ENCODE results near the gene VWA3A. TPM values are rescaled to one million over a fixed set of nuclear protein-coding genes. Genes with fewer than 3 reads are reported as not detected.

Gene VWA3A
- total RNA-seq, 2 experiments from 2014 or later, result 0.27 to 0.47 TPM

GRCh38 chr16:22191532-22192260 is 99.4 kb downstream of the VWA3A start:
- ATAC-seq (ENCODE audit: poor library complexity) (no peak), DNase-seq (peak in 9 of 14 experiments; percentile 28 to 81 (median 46))
- CTCF ChIA-PET, result interaction anchor here (1.4 to 6.5 kb wide), 4 partner anchors 13 to 114 kb away, joined by 3 to 33 read pairs (median 12); partner anchors contain the start of genes EEF2K and POLR3E
- intact Hi-C loops (cut with DNase I, micrococcal nuclease), result loop anchor here (1.0 to 5.0 kb wide), 3 partner anchors 106 to 669 kb away; partner anchors contain the start of gene POLR3E (in 1 of the 2)
- Mint-ChIP-seq H3K27me3 (peaks cover 7% of the 10 kb centered on the region), H3K9me3 (peaks cover 13% of the 10 kb centered on the region), H3K4me3 (peak overlapping the region; percentile 83), H3K36me3 (ENCODE audit: low read depth) (peaks cover 27% of the 10 kb centered on the region), H3K4me1 (ENCODE audit: low read depth) (peaks cover 68% of the 10 kb centered on the region), H3K27ac (peak overlapping the region; percentile 96)
- TF ChIP-seq, protein P1, sequence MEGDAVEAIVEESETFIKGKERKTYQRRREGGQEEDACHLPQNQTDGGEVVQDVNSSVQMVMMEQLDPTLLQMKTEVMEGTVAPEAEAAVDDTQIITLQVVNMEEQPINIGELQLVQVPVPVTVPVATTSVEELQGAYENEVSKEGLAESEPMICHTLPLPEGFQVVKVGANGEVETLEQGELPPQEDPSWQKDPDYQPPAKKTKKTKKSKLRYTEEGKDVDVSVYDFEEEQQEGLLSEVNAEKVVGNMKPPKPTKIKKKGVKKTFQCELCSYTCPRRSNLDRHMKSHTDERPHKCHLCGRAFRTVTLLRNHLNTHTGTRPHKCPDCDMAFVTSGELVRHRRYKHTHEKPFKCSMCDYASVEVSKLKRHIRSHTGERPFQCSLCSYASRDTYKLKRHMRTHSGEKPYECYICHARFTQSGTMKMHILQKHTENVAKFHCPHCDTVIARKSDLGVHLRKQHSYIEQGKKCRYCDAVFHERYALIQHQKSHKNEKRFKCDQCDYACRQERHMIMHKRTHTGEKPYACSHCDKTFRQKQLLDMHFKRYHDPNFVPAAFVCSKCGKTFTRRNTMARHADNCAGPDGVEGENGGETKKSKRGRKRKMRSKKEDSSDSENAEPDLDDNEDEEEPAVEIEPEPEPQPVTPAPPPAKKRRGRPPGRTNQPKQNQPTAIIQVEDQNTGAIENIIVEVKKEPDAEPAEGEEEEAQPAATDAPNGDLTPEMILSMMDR (IDR thresholded peaks at IDR 0.05), result no peak
- H3K27ac ChIP-seq (ENCODE audit: low read depth in 1 of 2, low read length in 2 of 2), result peak overlapping the region; percentile 99 to 100
- peaks cover 88% of the 10 kb centered on the region for H3K4me1 ChIP-seq (ENCODE audit: insufficient read depth, low read length)
- no peaks in the 10 kb centered on the region for H3K36me3 ChIP-seq (ENCODE audit: insufficient read depth, low read length)
- POLR2A ChIA-PET, result interaction anchor here (0.6 to 8.7 kb wide), 14 partner anchors 13 to 1291 kb away, joined by 3 to 157 read pairs (median 8); partner anchors contain the start of genes DCUN1D3, EEF2K, LYRM1 and METTL9
- no peaks in the 10 kb centered on the region for H3K27me3 ChIP-seq (ENCODE audit: control insufficient read depth in 1 of 2, insufficient read depth in 2 of 2, low read length in 2 of 2)
- H3K4me3 ChIP-seq (ENCODE audit: low read length), result peak overlapping the region; percentile 64
- peaks cover 0 to 6% of the 10 kb centered on the region in 2 experiments for H3K9me3 ChIP-seq (ENCODE audit: control insufficient read depth in 1 of 2, insufficient read depth in 1 of 2, low read length in 2 of 2)

DNA sequence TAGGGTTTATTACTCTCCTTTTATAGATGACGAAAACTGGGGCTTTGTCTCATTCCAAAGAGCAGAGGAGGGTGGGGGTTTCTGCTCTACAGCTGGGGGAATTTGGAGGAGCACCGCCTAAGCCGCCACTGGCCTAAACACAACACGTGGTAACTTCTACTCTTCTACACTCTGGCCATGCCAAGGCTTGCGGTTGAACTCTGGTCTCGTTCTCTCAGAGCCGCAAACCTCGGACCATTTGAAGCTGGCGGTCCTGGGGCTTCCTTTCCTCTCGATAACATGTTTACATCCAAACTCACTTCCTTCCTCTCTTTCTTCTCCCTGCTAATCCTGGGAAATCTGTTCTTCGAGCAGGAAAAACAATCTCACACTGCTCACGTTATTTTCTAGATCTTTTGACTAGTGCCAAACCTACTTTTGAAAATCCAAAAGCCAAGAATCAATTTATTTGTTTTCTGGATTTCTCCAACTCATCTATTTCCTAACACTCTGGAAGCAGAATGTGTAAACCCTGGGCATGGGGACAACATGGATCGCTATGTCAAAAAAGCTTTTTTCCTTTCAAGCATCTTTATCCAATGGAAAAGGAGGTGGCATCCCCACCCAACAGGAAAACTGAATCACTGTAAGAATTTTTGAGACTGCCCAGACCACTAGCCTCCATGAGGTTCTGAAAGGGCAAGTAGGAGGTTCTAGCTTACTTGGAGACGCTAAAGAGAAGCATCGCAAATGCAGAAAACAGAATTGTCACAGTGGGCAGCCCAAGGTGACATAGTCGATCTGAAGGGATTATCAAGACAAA is 100.1 kb downstream of the VWA3A start:
- Histone ChIP-seq H3K4me3 (ENCODE audit: low read length) (peak overlapping the region; percentile 64), H3K4me1 (ENCODE audit: insufficient read depth, low read length) (peaks cover 87% of the 10 kb centered on the region), H3K9me3 (ENCODE audit: control insufficient read depth in 1 of 2, insufficient read depth in 1 of 2, low read length in 2 of 2) (peaks cover 0 to 6% of the 10 kb centered on the region in 2 experiments), H3K36me3 (ENCODE audit: insufficient read depth, low read length) (no peaks in the 10 kb centered on the region), H3K27me3 (ENCODE audit: control insufficient read depth in 1 of 2, insufficient read depth in 2 of 2, low read length in 2 of 2) (no peaks in the 10 kb centered on the region), H3K27ac (ENCODE audit: low read depth in 1 of 2, low read length in 2 of 2) (peak overlapping the region; percentile 99 to 100)
- ATAC-seq (ENCODE audit: poor library complexity) (peak; percentile 12), DNase-seq (peak; percentile 40 to 96 (median 68))
- CTCF ChIA-PET, result interaction anchor here (1.4 to 6.5 kb wide), 4 partner anchors 12 to 115 kb away, joined by 3 to 33 read pairs (median 12); partner anchors contain the start of genes EEF2K and POLR3E
- TF ChIP-seq, protein P1 (IDR thresholded peaks at IDR 0.05), result no peak
- POLR2A ChIA-PET, result interaction anchor here (1.3 to 8.7 kb wide), 9 partner anchors 12 to 1292 kb away, joined by 5 to 157 read pairs (median 22); partner anchors contain the start of genes DCUN1D3, EEF2K, LYRM1 and MOSMO
- H3K27ac Mint-ChIP-seq, result peak overlapping the region; percentile 96
- H3K4me3 Mint-ChIP-seq, result peak overlapping the region; percentile 83
- H3K9me3 Mint-ChIP-seq, result peaks cover 13% of the 10 kb centered on the region
- intact Hi-C loops (cut with DNase I, micrococcal nuclease), result loop anchor here in 1 of 2 experiments (5.0 kb wide), 1 partner anchor 670 kb away; no protein-coding TSS in a partner anchor
- H3K27me3 Mint-ChIP-seq, result peaks cover 7% of the 10 kb centered on the region
- H3K4me1 Mint-ChIP-seq (ENCODE audit: low read depth), result peaks cover 71% of the 10 kb centered on the region
- H3K36me3 Mint-ChIP-seq (ENCODE audit: low read depth), result peaks cover 27% of the 10 kb centered on the region

- H3K36me3 ChIP-seq (ENCODE audit: insufficient read depth, low read length), result no peaks in the 10 kb centered on the region
- Mint-ChIP-seq H3K4me1 (ENCODE audit: low read depth) (peaks cover 69% of the 10 kb centered on the region), H3K36me3 (ENCODE audit: low read depth) (peaks cover 27% of the 10 kb centered on the region), H3K4me3 (peak overlapping the region; percentile 83), H3K27me3 (peaks cover 7% of the 10 kb centered on the region), H3K27ac (peak overlapping the region; percentile 96), H3K9me3 (peaks cover 13% of the 10 kb centered on the region)
- TF ChIP-seq, protein P1 (IDR thresholded peaks at IDR 0.05), result no peak
- H3K27ac ChIP-seq (ENCODE audit: low read depth in 1 of 2, low read length in 2 of 2), result peak overlapping the region; percentile 99 to 100
- no peaks in the 10 kb centered on the region for H3K27me3 ChIP-seq (ENCODE audit: control insufficient read depth in 1 of 2, insufficient read depth in 2 of 2, low read length in 2 of 2)
- POLR2A ChIA-PET, result interaction anchor here (7.1 to 8.7 kb wide), 3 partner anchors 12 to 183 kb away, joined by 98 to 157 read pairs (median 107); partner anchors contain the start of genes EEF2K, MOSMO and POLR3E
- H3K9me3 ChIP-seq (ENCODE audit: control insufficient read depth in 1 of 2, insufficient read depth in 1 of 2, low read length in 2 of 2), result peaks cover 0 to 6% of the 10 kb centered on the region in 2 experiments
- ATAC-seq (ENCODE audit: poor library complexity) (no peak), DNase-seq (no peak)
- H3K4me3 ChIP-seq (ENCODE audit: low read length), result no peak overlapping the region
- intact Hi-C loops (cut with DNase I, micrococcal nuclease), result loop anchor here in 1 of 2 experiments (5.0 kb wide), 1 partner anchor 671 kb away; no protein-coding TSS in a partner anchor
- H3K4me1 ChIP-seq (ENCODE audit: insufficient read depth, low read length), result peaks cover 81% of the 10 kb centered on the region
- CTCF ChIA-PET, result interaction anchor here (4.1 to 6.5 kb wide), 2 partner anchors 12 to 104 kb away, joined by 20 to 33 read pairs; partner anchors contain the start of genes EEF2K and POLR3E
These were observed 100.7 kb downstream of the VWA3A start for GRCh38 chr16:22193063-22193411.

Measured in CD4-positive, alpha-beta T cell (primary cell).